ENCODE results near the gene FAM83E. TPM values are rescaled to one million over a fixed set of nuclear protein-coding genes. Genes with fewer than 3 reads are reported as not detected.

The FAM83E gene
- total and polyA plus RNA-seq, 10 of the 15 experiments (the other 5 are each of a cell fraction or from before 2014, with no cell fraction given) = 0.14 to 2.5 (median 0.33) TPM; not detected in 4

DNA sequence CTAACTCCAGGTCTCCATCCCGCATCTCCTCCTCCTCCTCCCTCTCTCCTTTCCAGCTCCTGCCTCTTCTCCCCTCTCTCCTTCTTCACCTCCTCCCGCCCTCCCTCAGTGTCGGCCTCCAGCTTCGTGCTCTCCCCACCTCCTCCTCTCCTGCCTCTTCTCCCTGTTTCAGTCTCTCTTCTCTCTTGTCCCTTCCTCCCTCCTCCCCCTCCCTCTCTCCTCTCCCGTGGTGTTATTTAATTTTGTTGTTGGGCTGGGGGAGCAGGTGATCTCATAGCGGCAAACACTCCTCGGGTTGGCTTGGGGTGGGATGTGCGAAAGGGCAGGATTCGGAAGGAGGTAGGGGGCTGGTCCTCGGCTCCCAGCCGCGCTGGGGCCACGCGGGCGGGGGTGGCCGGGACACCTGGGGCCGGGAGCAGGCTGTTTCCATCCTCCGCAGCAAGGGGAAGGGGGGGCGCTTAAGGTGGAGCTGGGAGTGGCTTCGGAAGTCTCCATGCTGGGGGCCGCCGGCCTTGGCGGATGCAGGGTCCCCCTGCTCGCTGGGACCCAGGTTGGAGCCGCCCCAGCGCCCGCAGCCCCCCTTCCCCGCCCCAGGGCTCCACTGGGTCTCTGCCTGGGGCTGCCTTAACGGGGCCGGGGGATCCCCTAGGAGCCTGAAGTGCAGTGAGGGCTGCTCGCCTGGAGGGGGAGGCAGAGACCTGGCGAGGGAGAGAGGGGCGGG is 31.3 kb upstream of the FAM83E start, which contains the start of gene CA11:
CA11 (minus strand) TSS at position 187 of the 721 bp plus-strand sequence. CDS start 555 bp downstream, outside the sequence.
- Histone ChIP-seq H3K4me1 (ENCODE audit: control insufficient read depth, insufficient read depth, low read length) (peaks cover 20% of the 10 kb centered on the region), H3K36me3 (ENCODE audit: control insufficient read depth in 2 of 2, insufficient read depth in 2 of 2, low read length in 1 of 2) (no peaks in the 10 kb centered on the region), H3K4me2 (ENCODE audit: control insufficient read depth, insufficient read depth) (peak within 1 kb of the TSS; percentile 97), H3K4me3 (peak within 1 kb of the TSS; percentile 91), H4K20me1 (ENCODE audit: control insufficient read depth, insufficient read depth) (no peaks in the 10 kb centered on the region), H3K79me2 (ENCODE audit: control insufficient read depth, insufficient read depth, low read length) (no peaks in the 10 kb centered on the region), H3K27me3 (replicated peaks in 1 of 2; ENCODE audit: control insufficient read depth in 2 of 2, insufficient read depth in 2 of 2, low read length in 1 of 2) (no peaks in the 10 kb centered on the region), H3K27ac (ENCODE audit: control insufficient read depth, insufficient read depth) (peak within 1 kb of the TSS; percentile 15; the same call in 1 of the 2 replicates), H3K9me3 (replicated peaks; ENCODE audit: control insufficient read depth, insufficient read depth, low read length) (no peaks in the 10 kb centered on the region), H2AFZ (ENCODE audit: control insufficient read depth, low read depth, low read length) (peak within 1 kb of the TSS; percentile 88), H3K9ac (ENCODE audit: control insufficient read depth, insufficient read depth, low read length) (peak within 1 kb of the TSS; percentile 37; the same call in 1 of the 2 replicates)
- ChIA-PET RAD21 (ENCODE audit: unreplicated experiment) (interaction anchor here (0.6 to 2.1 kb wide), 26 partner anchors 13 to 488 kb away, joined by 3 to 18 read pairs (median 4); partner anchors contain the start of genes GYS1, HSD17B14, RPL18 and RUVBL2), SMC1A (ENCODE audit: uncharacterized antibody, unreplicated experiment) (interaction anchor here (0.7 to 2.4 kb wide), 14 partner anchors 8 to 347 kb away, joined by 3 to 13 read pairs (median 4); partner anchors contain the start of genes DBP, GYS1 and RUVBL2), POLR2A (interaction anchor here (0.8 to 2.0 kb wide), 8 partner anchors 12 to 324 kb away, joined by 3 to 15 read pairs (median 4); partner anchors contain the start of genes PPP1R15A, RPL18 and SPHK2), CTCF (interaction anchor here (0.6 to 3.6 kb wide), 26 partner anchors 8 to 353 kb away, joined by 3 to 31 read pairs (median 4); partner anchors contain the start of genes GYS1, HSD17B14, RPL18 and RUVBL2)
- intact Hi-C loops (cut with micrococcal nuclease; ENCODE audit: unreplicated experiment) (loop anchor here (1.0 to 5.0 kb wide), 3 partner anchors 29 to 191 kb away; partner anchors contain the start of gene HSD17B14), in situ Hi-C loops (cut with MboI) (loop anchor here (5.0 to 25.0 kb wide), 2 partner anchors 191 to 1241 kb away; partner anchors contain the start of genes AKT1S1, HSD17B14, IL4I1 and TBC1D17)
- peak; percentile 93 for ATAC-seq
- under 1% methylated on average over 33 of the region's 33 CpGs for WGBS (ENCODE audit: insufficient coverage, insufficient replicate concordance, low lambda C conversion rate, missing lambda C conversion rate)
- no peak for DNase-seq (ENCODE audit: low read depth, low spot score)
- BruUV-seq (replicated peaks) = no TSS peak
- no peak for FAIRE-seq
- TF ChIP-seq ZSCAN29 (IDR thresholded peaks at IDR 0.05) = no peak
- TF ChIP-seq IRF4 (IDR thresholded peaks at IDR 0.05; ENCODE audit: low read depth, low read length) = no peak; the same call in 1 of the 2 replicates
- TF ChIP-seq, protein P1, sequence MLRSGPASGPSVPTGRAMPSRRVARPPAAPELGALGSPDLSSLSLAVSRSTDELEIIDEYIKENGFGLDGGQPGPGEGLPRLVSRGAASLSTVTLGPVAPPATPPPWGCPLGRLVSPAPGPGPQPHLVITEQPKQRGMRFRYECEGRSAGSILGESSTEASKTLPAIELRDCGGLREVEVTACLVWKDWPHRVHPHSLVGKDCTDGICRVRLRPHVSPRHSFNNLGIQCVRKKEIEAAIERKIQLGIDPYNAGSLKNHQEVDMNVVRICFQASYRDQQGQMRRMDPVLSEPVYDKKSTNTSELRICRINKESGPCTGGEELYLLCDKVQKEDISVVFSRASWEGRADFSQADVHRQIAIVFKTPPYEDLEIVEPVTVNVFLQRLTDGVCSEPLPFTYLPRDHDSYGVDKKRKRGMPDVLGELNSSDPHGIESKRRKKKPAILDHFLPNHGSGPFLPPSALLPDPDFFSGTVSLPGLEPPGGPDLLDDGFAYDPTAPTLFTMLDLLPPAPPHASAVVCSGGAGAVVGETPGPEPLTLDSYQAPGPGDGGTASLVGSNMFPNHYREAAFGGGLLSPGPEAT (IDR thresholded peaks at IDR 0.05; ENCODE audit: low read depth) = peak; percentile 95
- TF ChIP-seq ZNF24 (IDR thresholded peaks at IDR 0.05) = no peak
- TF ChIP-seq MYC (IDR thresholded peaks at IDR 0.05; ENCODE audit: insufficient read depth, insufficient read length, insufficient replicate concordance, low read length, severe bottlenecking) = no peak
- TF ChIP-seq CHD4 (IDR thresholded peaks at IDR 0.05) = no peak
- no peak for TF ChIP-seq YBX1 (IDR thresholded peaks at IDR 0.05)
- TF ChIP-seq NFYA (IDR thresholded peaks at IDR 0.05; ENCODE audit: borderline replicate concordance, low read depth, low read length) = no peak
- peak; percentile 59 for TF ChIP-seq DPF2 (IDR thresholded peaks at IDR 0.05)
- TF ChIP-seq PKNOX1 (IDR thresholded peaks at IDR 0.05) = no peak
- TF ChIP-seq, protein P2, sequence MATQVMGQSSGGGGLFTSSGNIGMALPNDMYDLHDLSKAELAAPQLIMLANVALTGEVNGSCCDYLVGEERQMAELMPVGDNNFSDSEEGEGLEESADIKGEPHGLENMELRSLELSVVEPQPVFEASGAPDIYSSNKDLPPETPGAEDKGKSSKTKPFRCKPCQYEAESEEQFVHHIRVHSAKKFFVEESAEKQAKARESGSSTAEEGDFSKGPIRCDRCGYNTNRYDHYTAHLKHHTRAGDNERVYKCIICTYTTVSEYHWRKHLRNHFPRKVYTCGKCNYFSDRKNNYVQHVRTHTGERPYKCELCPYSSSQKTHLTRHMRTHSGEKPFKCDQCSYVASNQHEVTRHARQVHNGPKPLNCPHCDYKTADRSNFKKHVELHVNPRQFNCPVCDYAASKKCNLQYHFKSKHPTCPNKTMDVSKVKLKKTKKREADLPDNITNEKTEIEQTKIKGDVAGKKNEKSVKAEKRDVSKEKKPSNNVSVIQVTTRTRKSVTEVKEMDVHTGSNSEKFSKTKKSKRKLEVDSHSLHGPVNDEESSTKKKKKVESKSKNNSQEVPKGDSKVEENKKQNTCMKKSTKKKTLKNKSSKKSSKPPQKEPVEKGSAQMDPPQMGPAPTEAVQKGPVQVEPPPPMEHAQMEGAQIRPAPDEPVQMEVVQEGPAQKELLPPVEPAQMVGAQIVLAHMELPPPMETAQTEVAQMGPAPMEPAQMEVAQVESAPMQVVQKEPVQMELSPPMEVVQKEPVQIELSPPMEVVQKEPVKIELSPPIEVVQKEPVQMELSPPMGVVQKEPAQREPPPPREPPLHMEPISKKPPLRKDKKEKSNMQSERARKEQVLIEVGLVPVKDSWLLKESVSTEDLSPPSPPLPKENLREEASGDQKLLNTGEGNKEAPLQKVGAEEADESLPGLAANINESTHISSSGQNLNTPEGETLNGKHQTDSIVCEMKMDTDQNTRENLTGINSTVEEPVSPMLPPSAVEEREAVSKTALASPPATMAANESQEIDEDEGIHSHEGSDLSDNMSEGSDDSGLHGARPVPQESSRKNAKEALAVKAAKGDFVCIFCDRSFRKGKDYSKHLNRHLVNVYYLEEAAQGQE (IDR thresholded peaks at IDR 0.05; ENCODE audit: low read depth, low read length) = no peak
- no peak for TF ChIP-seq POLR2AphosphoS2 (IDR thresholded peaks at IDR 0.05; ENCODE audit: low read depth, low read length)
- TF ChIP-seq IKZF1 (conservative IDR thresholded peaks at IDR 0.05) = peak; percentile 70

Measured in GM12878 (cell line).